Measurements from ENCODE around the gene LMX1B.

DNA sequence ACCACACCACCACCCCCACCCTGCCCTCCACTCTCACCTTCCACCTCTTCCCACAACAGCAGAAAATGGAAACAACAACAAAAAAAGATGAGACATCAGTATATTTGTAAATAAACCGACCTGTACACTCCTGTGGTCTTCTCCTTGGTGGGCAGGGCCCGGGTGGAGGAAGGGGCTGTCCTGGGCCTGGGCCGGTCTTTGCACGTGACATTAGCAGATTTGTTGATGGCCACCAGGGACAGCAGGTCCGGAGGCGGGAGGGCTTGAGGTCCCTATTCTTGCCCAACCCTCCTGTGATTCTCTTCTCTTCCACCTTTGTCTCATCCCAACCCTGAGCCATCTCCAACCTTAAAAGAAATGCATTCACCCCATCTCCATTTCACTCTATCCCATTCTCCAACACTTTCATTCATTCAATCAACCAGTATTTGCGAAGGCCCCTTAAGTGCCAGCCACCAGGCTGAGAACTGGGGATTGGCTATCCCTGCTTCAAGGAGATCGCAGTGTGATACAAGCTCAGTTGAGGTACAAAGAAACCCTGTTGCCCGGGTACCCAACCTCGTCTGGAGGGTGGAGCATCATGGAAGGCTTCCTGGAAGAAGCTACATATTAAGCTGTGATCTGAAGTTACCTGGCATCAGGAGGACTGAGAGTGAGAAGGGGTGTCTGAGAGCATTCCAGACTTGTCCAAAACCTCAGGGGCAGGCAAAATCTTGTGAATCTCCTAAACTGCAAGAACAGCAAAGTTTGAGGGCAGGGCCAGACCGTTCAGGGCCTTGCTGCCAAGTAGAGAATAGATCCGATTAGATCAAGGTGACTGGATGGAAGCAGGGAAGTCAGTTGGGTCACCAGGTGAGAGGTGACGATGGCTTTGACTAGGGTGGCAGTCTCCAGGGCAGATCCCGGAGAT is 87.4 kb downstream of the LMX1B start:
- TF ChIP-seq, protein P1, sequence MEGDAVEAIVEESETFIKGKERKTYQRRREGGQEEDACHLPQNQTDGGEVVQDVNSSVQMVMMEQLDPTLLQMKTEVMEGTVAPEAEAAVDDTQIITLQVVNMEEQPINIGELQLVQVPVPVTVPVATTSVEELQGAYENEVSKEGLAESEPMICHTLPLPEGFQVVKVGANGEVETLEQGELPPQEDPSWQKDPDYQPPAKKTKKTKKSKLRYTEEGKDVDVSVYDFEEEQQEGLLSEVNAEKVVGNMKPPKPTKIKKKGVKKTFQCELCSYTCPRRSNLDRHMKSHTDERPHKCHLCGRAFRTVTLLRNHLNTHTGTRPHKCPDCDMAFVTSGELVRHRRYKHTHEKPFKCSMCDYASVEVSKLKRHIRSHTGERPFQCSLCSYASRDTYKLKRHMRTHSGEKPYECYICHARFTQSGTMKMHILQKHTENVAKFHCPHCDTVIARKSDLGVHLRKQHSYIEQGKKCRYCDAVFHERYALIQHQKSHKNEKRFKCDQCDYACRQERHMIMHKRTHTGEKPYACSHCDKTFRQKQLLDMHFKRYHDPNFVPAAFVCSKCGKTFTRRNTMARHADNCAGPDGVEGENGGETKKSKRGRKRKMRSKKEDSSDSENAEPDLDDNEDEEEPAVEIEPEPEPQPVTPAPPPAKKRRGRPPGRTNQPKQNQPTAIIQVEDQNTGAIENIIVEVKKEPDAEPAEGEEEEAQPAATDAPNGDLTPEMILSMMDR (IDR thresholded peaks at IDR 0.05; ENCODE audit: low read depth, low read length, poor library complexity, severe bottlenecking), result no peak
- TF ChIP-seq EZH2phosphoT487 (IDR thresholded peaks at IDR 0.05; ENCODE audit: borderline replicate concordance, low read length), result no peak
